Stimulated activated CD4-positive, alpha-beta T cell treated with anti-CD3 and anti-CD28 coated beads, Interleukin-15, amount 100 ng/mL, for 48 hours (primary cell): ENCODE measurements around the gene SYNPO2.

Experiments
- DNase-seq, 2 donors: peaks; one replicate each; pipeline ENCODE4 v3.0.0-alpha.2; 2020; ENCODE audit warnings: low read depth in 2 of 2

The SYNPO2 gene

GRCh38 chr4:118881512-118882146 is 7.0 kb upstream of the SYNPO2 start:
- no peak for DNase-seq

- DNase-seq: no peak
These were observed 4.8 kb upstream of the SYNPO2 start for GRCh38 chr4:118883861-118884260.

- DNase-seq: no peak
These were observed 3.9 kb upstream of the SYNPO2 start for GRCh38 chr4:118884716-118885115.

GRCh38 chr4:118889312-118889691 is 648 bp downstream of the SYNPO2 start:
- DNase-seq: no peak

- no peak for DNase-seq
These were observed 5.4 kb downstream of the SYNPO2 start for GRCh38 chr4:118894034-118894433.

GRCh38 chr4:118898221-118898620 is 9.6 kb downstream of the SYNPO2 start:
- no peak for DNase-seq

GRCh38 chr4:118898684-118899138 is 10.1 kb downstream of the SYNPO2 start:
- DNase-seq: no peak

- no peak for DNase-seq
These were observed 15.8 kb downstream of the SYNPO2 start for GRCh38 chr4:118904418-118904817.

GRCh38 chr4:118904935-118905334 is 16.3 kb downstream of the SYNPO2 start:
- DNase-seq: no peak

- no peak for DNase-seq
These were observed 16.9 kb downstream of the SYNPO2 start for GRCh38 chr4:118905566-118905965.

GRCh38 chr4:118909173-118909956 is 20.7 kb downstream of the SYNPO2 start:
- DNase-seq: no peak

GRCh38 chr4:118910221-118910620 is 21.6 kb downstream of the SYNPO2 start:
- DNase-seq: no peak

- no peak for DNase-seq
These were observed 22.6 kb downstream of the SYNPO2 start for GRCh38 chr4:118911238-118911703.

GRCh38 chr4:118915468-118915867 is 26.8 kb downstream of the SYNPO2 start:
- DNase-seq: no peak

GRCh38 chr4:118916691-118917289 is 28.1 kb downstream of the SYNPO2 start:
- DNase-seq: no peak

GRCh38 chr4:118917582-118917981 is 28.9 kb downstream of the SYNPO2 start:
- no peak for DNase-seq

GRCh38 chr4:118918388-118918787 is 29.7 kb downstream of the SYNPO2 start:
- no peak for DNase-seq

GRCh38 chr4:118920247-118920646 is 31.6 kb downstream of the SYNPO2 start:
- no peak for DNase-seq

GRCh38 chr4:118921786-118922185 is 33.1 kb downstream of the SYNPO2 start:
- DNase-seq: no peak

- DNase-seq: no peak
These were observed 35.2 kb downstream of the SYNPO2 start for GRCh38 chr4:118923891-118924290.

- no peak for DNase-seq
These were observed 39.3 kb downstream of the SYNPO2 start for GRCh38 chr4:118927974-118928373.

GRCh38 chr4:118930255-118930654 is 41.6 kb downstream of the SYNPO2 start:
- DNase-seq: no peak

GRCh38 chr4:118931786-118932185 is 43.1 kb downstream of the SYNPO2 start:
- DNase-seq: no peak
